ENCODE measurements around the gene DNAH1. TPM values are rescaled to one million over a fixed set of nuclear protein-coding genes. Genes with fewer than 3 reads are reported as not detected.

Gene DNAH1
- total and polyA plus RNA-seq, 2 of the 13 experiments (the other 11 are each of a cell fraction or from before 2014, with no cell fraction given) = 0.64 to 3.5 TPM

GRCh38 chr3:52397676-52398399 is 81.7 kb downstream of the DNAH1 start:
- Histone ChIP-seq H3K4me3 (replicated peaks in 1 of 3; ENCODE audit: insufficient read depth in 1 of 3, low read depth in 2 of 3, low read length in 3 of 3) (no peak overlapping the region), H4K20me1 (ENCODE audit: insufficient read depth, low read length) (no peaks in the 10 kb centered on the region), H2AFZ (ENCODE audit: low read length) (no peak overlapping the region), H3K4me1 (ENCODE audit: insufficient read depth, low read length) (peaks cover 12% of the 10 kb centered on the region; the same call in 1 of the 2 replicates), H3K27me3 (ENCODE audit: control insufficient read depth in 1 of 2, insufficient read depth in 2 of 2, low read length in 2 of 2) (no peaks in the 10 kb centered on the region), H3K27ac (ENCODE audit: extremely low read length, insufficient read depth, low read length) (no peak overlapping the region), H3K36me3 (replicated peaks in 1 of 2; ENCODE audit: control insufficient read depth in 1 of 2, insufficient read depth in 2 of 2, low read length in 2 of 2) (peaks cover 1 to 16% of the 10 kb centered on the region in 2 experiments; a peak in 4 of 5 replicates), H3K79me2 (ENCODE audit: insufficient read depth, low read length) (no peaks in the 10 kb centered on the region), H3K4me2 (ENCODE audit: low read depth, low read length) (no peak overlapping the region), H3K9me3 (ENCODE audit: low read length) (no peaks in the 10 kb centered on the region), H3K9ac (ENCODE audit: insufficient read depth, low read depth, low read length) (no peak overlapping the region)
- no TSS peak for BruUV-seq (replicated peaks)
- ATAC-seq (0 out of 3 replicates have a peak, but pooled peaks have one; percentile 5), DNase-seq (ENCODE audit: low spot score) (no peak), FAIRE-seq (no peak)
- in situ Hi-C loops (cut with HindIII; ENCODE audit: extremely low pct_ligation_motif_present, low pct_unique_long_range_greater_than_20kb) = no loop called here
- TF ChIP-seq ZBTB33 (CRISPR knock-in tag; IDR thresholded peaks at IDR 0.05) (peak; percentile 53; the same call in 1 of the 2 replicates), GPN1 (CRISPR knock-in tag; IDR thresholded peaks at IDR 0.05; ENCODE audit: borderline replicate concordance) (no peak), ZSCAN31 (CRISPR knock-in tag; IDR thresholded peaks at IDR 0.05; ENCODE audit: low read depth) (no peak)
- CTCF ChIA-PET (ENCODE audit: low intra/inter-chr PET ratio, low total read pairs) = no interaction called here
- POLR2A ChIA-PET = no interaction called here
- intact Hi-C loops (cut with micrococcal nuclease; ENCODE audit: unreplicated experiment) = no loop called here
- WGBS (ENCODE audit: low lambda C conversion rate) = 96% methylated on average over 7 of the region's 13 CpGs

GRCh38 chr3:52398670-52399081 is 82.6 kb downstream of the DNAH1 start:
- Histone ChIP-seq H4K20me1 (ENCODE audit: insufficient read depth, low read length) (no peaks in the 10 kb centered on the region), H3K9ac (ENCODE audit: insufficient read depth, low read depth, low read length) (no peak overlapping the region), H3K4me1 (ENCODE audit: insufficient read depth, low read length) (peaks cover 12% of the 10 kb centered on the region; the same call in 1 of the 2 replicates), H2AFZ (ENCODE audit: low read length) (no peak overlapping the region), H3K79me2 (ENCODE audit: insufficient read depth, low read length) (no peaks in the 10 kb centered on the region), H3K27ac (ENCODE audit: extremely low read length, insufficient read depth, low read length) (no peak overlapping the region), H3K4me3 (replicated peaks in 1 of 3; ENCODE audit: insufficient read depth in 1 of 3, low read depth in 2 of 3, low read length in 3 of 3) (no peak overlapping the region), H3K27me3 (ENCODE audit: control insufficient read depth in 1 of 2, insufficient read depth in 2 of 2, low read length in 2 of 2) (no peaks in the 10 kb centered on the region), H3K4me2 (ENCODE audit: low read depth, low read length) (no peak overlapping the region), H3K9me3 (ENCODE audit: low read length) (no peaks in the 10 kb centered on the region), H3K36me3 (replicated peaks in 1 of 2; ENCODE audit: control insufficient read depth in 1 of 2, insufficient read depth in 2 of 2, low read length in 2 of 2) (peaks cover 2 to 24% of the 10 kb centered on the region in 2 experiments; a peak in 4 of 5 replicates)
- ChIA-PET CTCF (ENCODE audit: low intra/inter-chr PET ratio, low total read pairs) (no interaction called here), POLR2A (no interaction called here)
- intact Hi-C loops (cut with micrococcal nuclease; ENCODE audit: unreplicated experiment) (no loop called here), in situ Hi-C loops (cut with HindIII; ENCODE audit: extremely low pct_ligation_motif_present, low pct_unique_long_range_greater_than_20kb) (no loop called here)
- WGBS (ENCODE audit: low lambda C conversion rate) = 80% methylated on average over 5 of the region's 5 CpGs
- FAIRE-seq (no peak), DNase-seq (ENCODE audit: low spot score) (no peak), ATAC-seq (peak; percentile 8; the same call in 2 of the 3 replicates)
- BruUV-seq (replicated peaks) = no TSS peak
- TF ChIP-seq SNAPC2 (CRISPR knock-in tag; IDR thresholded peaks at IDR 0.05) (no peak), YEATS4 (CRISPR knock-in tag; IDR thresholded peaks at IDR 0.05; ENCODE audit: borderline replicate concordance) (no peak), ZNF317 (CRISPR knock-in tag; IDR thresholded peaks at IDR 0.05) (peak; percentile 75; the same call in 1 of the 2 replicates), REXO4 (CRISPR knock-in tag; IDR thresholded peaks at IDR 0.05; ENCODE audit: borderline replicate concordance) (no peak), ZBED4 (CRISPR knock-in tag; IDR thresholded peaks at IDR 0.05; ENCODE audit: borderline replicate concordance) (no peak), JUND (CRISPR knock-in tag; IDR thresholded peaks at IDR 0.05) (no peak)
